Measurements from ENCODE around the gene MESD. TPM values are rescaled to one million over a fixed set of nuclear protein-coding genes. Genes with fewer than 3 reads are reported as not detected.
A peak's percentile ranks its signal among the peaks of the same experiment; 100 is the strongest.
"Not testable (repeated sequence)": the region's sequence is repeated elsewhere in the genome, so short reads cannot be mapped to it uniquely, and the experiment has no call there.

The MESD gene
- total RNA-seq, 1 donor: 18.9 TPM

- DNase-seq (ENCODE audit: low read depth): no peak
- TF ChIP-seq CTCF (IDR thresholded peaks at IDR 0.05; ENCODE audit: insufficient read depth, low read length): no peak
- H3K4me3 ChIP-seq (ENCODE audit: low read depth, low read length): no peak overlapping the region
These were observed 21.6 kb downstream of the MESD start for GRCh38 chr15:80967991-80968510.

GRCh38 chr15:80967451-80967850 lies 22.2 kb downstream of the MESD start:
- no peak overlapping the region for H3K4me3 ChIP-seq (ENCODE audit: low read depth, low read length)
- TF ChIP-seq CTCF (IDR thresholded peaks at IDR 0.05; ENCODE audit: insufficient read depth, low read length): no peak
- peak; percentile 89 for DNase-seq (ENCODE audit: low read depth)

GRCh38 chr15:80966431-80967197 lies 23.0 kb downstream of the MESD start:
- no peak overlapping the region for H3K4me3 ChIP-seq (ENCODE audit: low read depth, low read length)
- no peak for TF ChIP-seq CTCF (IDR thresholded peaks at IDR 0.05; ENCODE audit: insufficient read depth, low read length)
- DNase-seq (ENCODE audit: low read depth): no peak

- not testable (repeated sequence) for H3K4me3 ChIP-seq (ENCODE audit: low read depth, low read length); DNase-seq (ENCODE audit: low read depth)
These were observed 24.2 kb downstream of the MESD start for GRCh38 chr15:80965454-80965853.

- no peak overlapping the region for H3K4me3 ChIP-seq (ENCODE audit: low read depth, low read length)
- no peak for TF ChIP-seq CTCF (IDR thresholded peaks at IDR 0.05; ENCODE audit: insufficient read depth, low read length)
- peak; percentile 29 for DNase-seq (ENCODE audit: low read depth)
These were observed 30.7 kb downstream of the MESD start for GRCh38 chr15:80958818-80959495.

- peak; percentile 52 for DNase-seq (ENCODE audit: low read depth)
- no peak overlapping the region for H3K4me3 ChIP-seq (ENCODE audit: low read depth, low read length)
- no peak for TF ChIP-seq CTCF (IDR thresholded peaks at IDR 0.05; ENCODE audit: insufficient read depth, low read length)
These were observed 31.6 kb downstream of the MESD start for GRCh38 chr15:80957976-80958375.

GRCh38 chr15:80957556-80957955 lies 32.1 kb downstream of the MESD start:
- peak; percentile 70 for DNase-seq (ENCODE audit: low read depth)
- H3K4me3 ChIP-seq (ENCODE audit: low read depth, low read length): no peak overlapping the region
- no peak for TF ChIP-seq CTCF (IDR thresholded peaks at IDR 0.05; ENCODE audit: insufficient read depth, low read length)

GRCh38 chr15:80955571-80956452 lies 33.8 kb downstream of the MESD start:
- H3K4me3 ChIP-seq (ENCODE audit: low read depth, low read length): not testable (repeated sequence)
- DNase-seq (ENCODE audit: low read depth): peak; percentile 89

All from fibroblast of the aortic adventitia (primary cell).